Measurements from ENCODE around the gene EYS.

Gene EYS

DNA sequence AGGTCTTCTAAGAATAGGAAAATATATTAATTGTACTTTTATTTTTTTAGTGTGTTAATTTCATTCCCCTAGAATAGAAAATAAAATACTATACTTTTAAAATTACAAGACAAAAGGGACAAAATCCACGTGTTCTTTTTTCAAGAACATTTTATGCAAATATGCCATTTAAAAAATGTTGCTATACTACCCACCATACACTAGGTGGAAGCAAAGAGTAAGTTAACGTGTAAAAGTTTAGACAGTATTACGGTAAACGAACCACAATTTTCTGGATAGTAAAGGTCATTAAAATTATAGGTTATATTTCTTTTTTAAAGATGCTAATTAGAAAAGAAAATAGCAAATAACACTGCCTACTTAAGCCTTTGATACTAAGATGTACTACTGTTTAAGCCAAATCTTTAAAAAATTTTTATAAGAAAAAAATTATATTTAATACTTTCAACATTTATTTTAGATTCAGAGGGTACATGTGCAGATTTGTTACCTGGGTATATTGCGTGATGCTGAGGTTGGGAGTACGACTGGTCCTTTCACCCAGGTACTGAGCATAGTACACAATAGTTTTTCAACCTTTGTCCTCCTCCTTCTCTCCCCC is 1783.8 kb downstream of the EYS start:
- no peak overlapping the region for H3K4me3 ChIP-seq (ENCODE audit: low read depth, low read length)
- peak; percentile 44 for DNase-seq (ENCODE audit: low read depth)
- TF ChIP-seq MYC (IDR thresholded peaks at IDR 0.05; ENCODE audit: low read depth, low read length) (no peak), POLR2A (IDR thresholded peaks at IDR 0.05; ENCODE audit: extremely low read depth, insufficient read length) (no peak)
- TF ChIP-seq, protein P1, sequence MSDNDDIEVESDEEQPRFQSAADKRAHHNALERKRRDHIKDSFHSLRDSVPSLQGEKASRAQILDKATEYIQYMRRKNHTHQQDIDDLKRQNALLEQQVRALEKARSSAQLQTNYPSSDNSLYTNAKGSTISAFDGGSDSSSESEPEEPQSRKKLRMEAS (IDR thresholded peaks at IDR 0.05; ENCODE audit: low read depth, low read length): no peak; the same call in 1 of the 2 replicates
- TF ChIP-seq, protein P2, sequence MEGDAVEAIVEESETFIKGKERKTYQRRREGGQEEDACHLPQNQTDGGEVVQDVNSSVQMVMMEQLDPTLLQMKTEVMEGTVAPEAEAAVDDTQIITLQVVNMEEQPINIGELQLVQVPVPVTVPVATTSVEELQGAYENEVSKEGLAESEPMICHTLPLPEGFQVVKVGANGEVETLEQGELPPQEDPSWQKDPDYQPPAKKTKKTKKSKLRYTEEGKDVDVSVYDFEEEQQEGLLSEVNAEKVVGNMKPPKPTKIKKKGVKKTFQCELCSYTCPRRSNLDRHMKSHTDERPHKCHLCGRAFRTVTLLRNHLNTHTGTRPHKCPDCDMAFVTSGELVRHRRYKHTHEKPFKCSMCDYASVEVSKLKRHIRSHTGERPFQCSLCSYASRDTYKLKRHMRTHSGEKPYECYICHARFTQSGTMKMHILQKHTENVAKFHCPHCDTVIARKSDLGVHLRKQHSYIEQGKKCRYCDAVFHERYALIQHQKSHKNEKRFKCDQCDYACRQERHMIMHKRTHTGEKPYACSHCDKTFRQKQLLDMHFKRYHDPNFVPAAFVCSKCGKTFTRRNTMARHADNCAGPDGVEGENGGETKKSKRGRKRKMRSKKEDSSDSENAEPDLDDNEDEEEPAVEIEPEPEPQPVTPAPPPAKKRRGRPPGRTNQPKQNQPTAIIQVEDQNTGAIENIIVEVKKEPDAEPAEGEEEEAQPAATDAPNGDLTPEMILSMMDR (IDR thresholded peaks at IDR 0.05; ENCODE audit: low read depth, low read length): peak; percentile 30

DNA sequence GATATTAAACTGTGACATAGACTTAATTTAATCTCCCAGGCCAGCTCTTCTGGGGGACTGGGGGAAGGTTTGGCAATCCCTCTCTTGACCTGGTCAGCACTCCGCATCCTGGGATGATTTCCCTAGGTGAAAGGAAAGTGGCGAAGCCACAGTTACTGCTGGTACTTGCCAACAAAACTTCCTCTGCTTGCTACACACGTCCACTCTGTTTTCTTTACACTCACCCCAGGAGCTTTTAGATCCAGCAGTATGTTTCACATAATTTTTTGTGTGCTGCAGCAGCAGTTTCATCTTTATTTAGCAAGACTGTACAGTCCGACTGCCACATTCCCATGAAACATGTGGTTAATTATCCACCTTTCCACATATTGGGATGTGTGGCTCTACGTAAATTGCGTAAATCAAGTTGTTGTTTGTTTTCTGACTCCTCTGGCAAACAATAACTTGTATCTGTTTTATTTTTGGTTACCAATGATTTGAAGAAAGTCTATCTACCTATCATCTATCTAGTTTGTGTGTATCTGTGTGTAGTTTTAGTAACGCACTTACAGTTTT is 1787.4 kb downstream of the EYS start:
- H3K4me3 ChIP-seq (ENCODE audit: low read depth, low read length): no peak overlapping the region
- DNase-seq (ENCODE audit: low read depth): no peak
- TF ChIP-seq, protein P1 (IDR thresholded peaks at IDR 0.05; ENCODE audit: low read depth, low read length): no peak
- TF ChIP-seq, protein P2 (IDR thresholded peaks at IDR 0.05; ENCODE audit: low read depth, low read length): no peak
- TF ChIP-seq MYC (IDR thresholded peaks at IDR 0.05; ENCODE audit: low read depth, low read length): no peak
- no peak for TF ChIP-seq POLR2A (IDR thresholded peaks at IDR 0.05; ENCODE audit: extremely low read depth, insufficient read length)

DNA sequence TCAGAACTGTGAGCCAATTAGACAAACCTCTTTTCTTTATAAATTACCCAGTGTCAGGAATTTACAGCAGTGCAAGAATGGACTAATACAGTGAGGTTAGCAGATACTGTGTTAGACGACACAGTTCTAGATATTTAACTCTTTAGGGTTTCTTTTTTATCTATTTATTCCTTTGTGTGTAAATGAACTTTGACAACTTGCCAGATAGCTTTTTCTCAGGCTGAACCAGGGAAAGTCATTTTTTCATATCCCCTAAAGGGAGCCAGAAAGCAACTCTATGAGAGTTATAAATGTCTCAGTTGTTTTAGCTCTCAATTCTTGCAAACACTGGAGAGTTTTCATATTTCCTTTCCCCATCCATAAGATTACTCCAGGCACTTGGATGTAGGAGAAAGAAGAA is 1794.1 kb downstream of the EYS start:
- DNase-seq (ENCODE audit: low read depth): no peak
- no peak overlapping the region for H3K4me3 ChIP-seq (ENCODE audit: low read depth, low read length)
- TF ChIP-seq, protein P2 (IDR thresholded peaks at IDR 0.05; ENCODE audit: low read depth, low read length): no peak

DNA sequence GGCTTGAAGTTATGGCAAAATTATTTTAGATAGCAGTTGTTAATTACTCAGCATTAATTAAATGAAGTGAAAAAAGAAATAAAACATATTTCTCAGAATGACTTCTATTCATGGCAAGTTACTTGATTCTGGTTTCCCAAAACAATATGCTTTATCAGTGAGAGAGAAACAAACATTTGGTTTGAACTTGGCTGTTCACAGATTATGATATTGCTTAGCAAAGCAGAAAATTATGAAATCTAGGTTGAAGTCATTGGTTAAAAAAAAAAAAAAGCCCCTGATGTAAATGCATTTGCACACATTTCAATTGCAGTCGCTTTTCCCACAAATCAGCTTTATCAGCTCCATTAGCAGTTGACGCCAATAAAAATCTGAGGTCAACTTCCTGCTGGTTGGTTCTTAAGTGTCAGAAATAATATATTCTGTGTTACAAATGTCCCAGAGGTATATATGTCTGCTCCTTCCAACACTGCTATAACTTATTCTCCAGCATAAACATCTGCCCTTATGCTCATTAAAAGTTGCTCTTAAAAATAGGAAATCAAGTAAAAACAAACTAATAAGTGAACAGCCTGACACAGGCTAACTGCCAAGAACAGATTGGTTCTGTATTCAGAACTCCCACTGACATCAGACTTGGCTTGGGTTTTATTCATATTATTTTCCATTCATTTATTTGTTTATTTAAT is 1796.0 kb downstream of the EYS start:
- TF ChIP-seq POLR2A (IDR thresholded peaks at IDR 0.05; ENCODE audit: extremely low read depth, insufficient read length) (no peak), MYC (IDR thresholded peaks at IDR 0.05; ENCODE audit: low read depth, low read length) (no peak)
- TF ChIP-seq, protein P2 (IDR thresholded peaks at IDR 0.05; ENCODE audit: low read depth, low read length): no peak
- TF ChIP-seq, protein P1 (IDR thresholded peaks at IDR 0.05; ENCODE audit: low read depth, low read length): no peak
- no peak overlapping the region for H3K4me3 ChIP-seq (ENCODE audit: low read depth, low read length)
- no peak for DNase-seq (ENCODE audit: low read depth)

DNA sequence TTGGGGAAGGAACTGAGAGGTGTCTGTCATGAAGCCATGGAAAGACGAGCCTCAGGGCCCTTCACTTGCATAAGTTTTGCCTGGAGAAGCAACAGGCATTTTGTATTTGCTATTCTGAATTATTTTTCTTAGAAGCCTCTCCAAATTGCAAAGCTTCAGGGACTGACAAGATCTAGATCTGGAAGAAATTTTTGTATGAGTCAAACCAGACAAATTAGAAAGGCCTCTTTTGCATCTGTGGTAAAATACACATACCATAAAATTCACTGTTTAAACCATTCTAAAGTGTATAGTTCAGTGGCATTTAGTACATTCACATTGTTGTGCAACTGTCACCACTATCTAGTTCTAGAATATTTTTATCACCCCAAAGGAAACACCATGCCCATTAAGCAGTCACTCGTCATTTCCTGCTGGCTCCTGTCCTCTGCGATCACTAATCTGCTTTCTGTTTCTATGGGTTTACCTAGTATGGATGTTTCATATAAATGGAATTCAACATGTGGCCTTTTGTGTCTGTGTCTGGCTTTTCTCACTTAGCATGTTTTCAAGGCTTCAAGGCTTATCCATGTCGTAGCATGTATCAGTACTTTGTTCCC is 1802.3 kb downstream of the EYS start:
- peak; percentile 10 for DNase-seq (ENCODE audit: low read depth)

More for the DNA sequence above, 1802.3 kb downstream of the EYS start:
- no peak overlapping the region for H3K4me3 ChIP-seq (ENCODE audit: low read depth, low read length)
- TF ChIP-seq, protein P2 (IDR thresholded peaks at IDR 0.05; ENCODE audit: low read depth, low read length): no peak
- TF ChIP-seq, protein P1 (IDR thresholded peaks at IDR 0.05; ENCODE audit: low read depth, low read length): no peak
- TF ChIP-seq MYC (IDR thresholded peaks at IDR 0.05; ENCODE audit: low read depth, low read length) (no peak), POLR2A (IDR thresholded peaks at IDR 0.05; ENCODE audit: extremely low read depth, insufficient read length) (no peak)
